IPS DF 19.7 (cell line): ENCODE measurements around the gene C8B.

Source experiments
- DNase-seq: peaks from one replicate; pipeline ENCODE4 v3.0.0-alpha.2; 2013; ENCODE audit warnings: low read depth, low spot score

Gene C8B

DNA sequence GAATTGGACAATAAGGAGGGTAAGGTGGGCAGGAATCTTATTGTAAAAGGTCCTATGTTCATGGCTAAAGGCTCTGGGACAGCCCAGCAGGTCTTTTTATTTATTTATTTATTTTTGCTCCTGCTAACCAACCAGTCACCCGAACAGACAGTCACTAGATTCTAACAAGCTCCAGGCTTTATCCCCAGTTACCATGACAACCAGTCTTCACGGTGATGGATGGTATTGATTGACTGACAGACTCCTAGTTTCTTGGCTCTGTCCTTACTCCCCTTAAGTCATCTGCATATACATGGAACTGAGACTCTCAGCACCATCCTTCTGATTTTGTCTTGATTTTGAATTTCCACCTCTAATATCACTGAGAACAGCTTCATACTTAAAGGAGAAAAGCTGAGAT is 66.9 kb downstream of the C8B start:
- DNase-seq, result no peak

GRCh38 chr1:56898005-56898373 is 67.8 kb downstream of the C8B start:
- DNase-seq, result no peak

GRCh38 chr1:56897150-56898004 is 68.4 kb downstream of the C8B start:
- no peak for DNase-seq

DNA sequence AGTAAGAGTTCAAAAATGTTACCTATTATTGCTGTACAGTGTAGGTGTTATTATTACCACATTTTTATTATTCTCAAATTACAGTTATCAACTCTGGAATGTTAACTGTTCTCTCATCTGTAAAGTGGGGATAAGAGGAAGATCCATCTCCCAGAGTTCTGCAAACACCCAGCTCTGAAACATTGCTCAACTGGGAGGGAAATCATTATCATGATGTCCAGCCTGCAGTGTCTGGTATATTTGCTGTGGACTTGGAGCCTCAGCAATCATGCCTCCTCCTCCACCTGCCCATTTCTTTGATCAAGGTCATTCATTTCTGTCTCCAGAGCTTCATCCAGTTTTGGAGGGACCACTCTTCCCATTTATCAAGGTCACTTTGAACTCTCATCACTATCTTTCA is 71.8 kb downstream of the C8B start:
- DNase-seq, result no peak

- no peak for DNase-seq
These were observed 75.6 kb downstream of the C8B start for GRCh38 chr1:56890229-56890628.

DNA sequence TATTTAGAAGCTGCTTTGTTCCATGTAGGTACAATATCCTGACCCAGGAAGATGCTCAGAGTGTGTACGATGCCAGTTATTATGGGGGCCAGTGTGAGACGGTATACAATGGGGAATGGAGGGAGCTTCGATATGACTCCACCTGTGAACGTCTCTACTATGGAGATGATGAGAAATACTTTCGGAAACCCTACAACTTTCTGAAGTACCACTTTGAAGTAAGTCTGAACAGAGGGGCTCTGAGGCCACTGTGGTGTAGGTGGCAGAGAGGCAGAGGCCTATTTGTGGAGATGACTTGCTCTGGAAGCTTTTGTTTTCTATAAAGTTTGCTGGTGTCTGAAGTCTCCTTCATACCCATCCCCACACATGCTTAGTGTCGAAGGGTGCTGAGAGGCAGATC is 84.4 kb downstream of the C8B start:
- DNase-seq, result no peak

DNA sequence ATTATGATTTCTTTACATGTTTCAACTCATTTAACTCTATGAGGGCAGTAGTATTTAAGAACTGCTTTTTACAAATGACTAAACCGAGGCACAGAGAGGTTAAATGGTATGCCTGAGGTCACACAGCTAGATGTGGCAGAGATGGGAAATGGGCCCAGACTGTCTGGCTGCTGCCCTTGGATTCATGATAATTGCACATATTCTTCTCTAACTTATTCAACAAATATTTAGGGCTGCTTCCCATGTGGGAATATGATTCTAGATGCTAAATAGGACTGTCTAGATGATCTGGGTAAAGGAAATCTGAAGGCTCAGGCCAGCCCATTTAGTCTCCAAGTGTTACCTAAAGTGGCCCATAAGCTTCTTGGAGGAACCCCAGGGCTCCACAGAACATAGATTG is 85.0 kb downstream of the C8B start:
- no peak for DNase-seq
